GM18520 (cell line): Measurements from ENCODE around the gene PRR23E.

ENCODE experiments used
- ATAC-seq: cut with Tn5 transposase; IDR thresholded peaks from one replicate; pipeline ENCODE4 v1.9.1; 2021; ENCODE audit not compliant: unreplicated experiment

Gene PRR23E

DNA sequence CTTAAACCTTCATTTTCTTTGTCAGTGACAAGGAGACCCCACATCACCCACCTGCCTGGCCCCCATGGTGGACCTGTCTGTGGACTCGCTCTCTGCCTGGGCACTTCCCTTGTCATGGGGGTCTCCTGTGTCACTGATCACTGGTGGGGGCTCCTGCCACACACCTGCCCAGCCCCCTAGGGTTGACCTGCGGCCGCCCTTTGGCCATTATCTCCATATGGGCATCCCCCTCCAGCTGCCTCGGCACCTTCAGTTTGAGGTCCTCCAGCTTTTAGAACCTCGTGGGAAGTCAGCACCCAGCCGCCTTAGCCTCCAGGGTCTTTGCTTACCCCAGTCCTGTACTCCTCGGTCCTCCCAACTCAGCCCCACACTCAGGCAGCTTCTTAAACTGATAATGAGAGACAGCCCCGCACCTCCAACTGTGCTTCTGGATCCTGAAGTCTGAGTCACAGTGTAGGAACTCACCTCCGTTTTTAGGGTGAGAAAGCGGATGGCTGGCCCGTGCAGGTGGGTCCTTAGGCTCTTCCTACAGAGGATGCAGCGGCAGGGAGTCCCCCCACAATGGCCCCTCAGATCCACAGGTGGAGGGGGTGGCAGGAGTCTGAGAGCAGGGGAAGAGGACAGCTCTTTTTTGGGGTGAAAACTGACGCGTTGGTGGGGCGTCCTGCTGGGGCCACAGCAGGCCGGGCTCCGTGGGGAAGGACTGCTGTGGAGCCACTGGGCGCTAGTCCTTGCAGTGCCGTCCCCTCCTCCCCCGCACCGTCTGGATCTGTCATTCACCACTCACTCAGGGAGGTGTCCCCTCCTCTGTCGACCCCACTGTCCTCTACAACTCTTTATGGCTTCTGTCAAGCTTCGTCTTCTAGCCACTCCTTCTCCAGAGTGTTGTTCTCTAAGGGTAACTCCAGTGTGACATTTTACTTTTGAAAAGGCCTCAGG is 8.7 kb upstream of the PRR23E start:
- ATAC-seq, result no peak

DNA sequence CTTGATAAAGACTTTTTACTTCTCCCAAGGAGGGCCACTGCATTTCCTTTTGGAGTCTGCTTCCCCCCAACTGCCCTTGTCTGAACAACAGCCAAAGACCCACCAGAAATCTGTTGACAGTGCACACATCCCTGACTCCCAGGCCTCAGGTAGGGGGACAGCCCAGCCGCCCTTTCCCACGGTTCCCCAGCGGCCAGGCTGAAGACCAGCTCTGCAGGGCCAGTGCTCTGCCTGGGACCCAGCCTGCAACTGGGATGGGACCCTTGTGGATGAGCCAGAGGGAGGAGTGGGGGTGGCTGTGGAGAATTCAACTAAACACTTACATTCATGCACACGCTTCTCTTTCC is 8.1 kb upstream of the PRR23E start:
- ATAC-seq, result no peak

DNA sequence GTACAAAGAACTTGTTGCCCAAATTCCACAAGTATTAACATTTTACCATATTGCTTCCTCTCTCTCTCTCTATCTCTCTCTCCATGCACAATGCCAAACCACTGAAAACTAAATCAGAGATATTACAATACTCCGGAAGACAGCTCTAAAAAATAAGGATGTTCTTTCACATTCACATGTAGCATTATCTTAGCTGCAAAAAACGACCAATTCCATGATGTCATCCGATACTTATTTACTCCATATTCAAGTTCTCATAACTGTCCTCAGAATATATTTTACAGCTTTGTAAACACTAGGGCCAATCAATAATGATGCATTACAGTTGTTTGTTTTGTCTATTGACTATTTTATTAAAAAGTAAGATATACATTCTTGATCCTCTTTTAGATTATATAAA is 7.7 kb upstream of the PRR23E start:
- no peak for ATAC-seq

DNA sequence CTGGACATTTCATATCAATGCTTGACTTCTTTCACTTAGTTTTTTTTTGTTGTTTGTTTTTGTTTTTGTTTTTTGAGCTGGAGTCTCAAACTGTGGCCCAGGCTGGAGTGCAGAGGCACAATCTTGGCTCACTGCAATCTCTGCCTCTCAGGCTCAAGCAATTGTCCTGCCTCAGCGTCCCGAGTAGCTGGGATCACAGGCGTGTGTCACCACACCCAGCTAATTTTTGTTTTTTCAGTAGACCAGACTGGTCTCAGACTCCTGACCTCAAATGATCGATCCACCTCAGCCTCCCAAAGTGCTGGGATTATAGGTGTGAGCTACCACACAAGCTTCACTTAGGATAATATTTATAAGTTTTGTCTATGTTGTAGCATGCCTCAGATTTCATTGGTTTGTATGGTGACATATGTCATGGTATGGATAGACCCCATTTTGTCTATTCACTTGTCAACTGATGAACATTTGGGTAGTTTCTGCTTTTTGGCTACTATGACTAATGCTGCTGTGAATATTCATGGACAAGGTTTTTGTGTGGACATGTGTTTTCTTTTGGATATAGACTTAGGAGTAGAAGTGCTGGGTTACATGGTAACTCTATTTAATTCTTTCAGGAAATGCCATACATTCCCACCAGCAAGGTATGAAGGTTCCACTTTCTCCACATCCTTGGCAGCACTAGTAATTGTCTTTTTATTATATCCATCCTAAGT is 6.8 kb upstream of the PRR23E start:
- ATAC-seq, result no peak

DNA sequence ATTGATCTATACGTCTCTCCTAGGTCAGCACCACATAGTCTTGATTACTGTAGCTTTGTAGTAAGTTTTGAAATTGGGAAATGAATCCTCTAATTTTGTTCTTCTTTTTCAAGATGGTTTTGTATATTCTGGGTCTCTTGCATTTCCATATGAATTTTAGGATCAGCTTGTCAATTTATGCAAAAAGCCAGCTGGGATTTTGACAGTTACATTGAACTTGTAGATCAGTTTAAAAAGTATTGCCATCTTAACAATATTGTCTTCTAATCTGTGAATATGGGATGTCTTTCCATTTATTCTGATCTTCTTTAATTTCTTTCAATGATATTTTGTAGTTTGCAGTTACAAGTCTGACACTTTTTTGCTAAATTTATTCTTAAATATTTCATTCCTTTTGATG is 5.6 kb upstream of the PRR23E start:
- no peak for ATAC-seq

DNA sequence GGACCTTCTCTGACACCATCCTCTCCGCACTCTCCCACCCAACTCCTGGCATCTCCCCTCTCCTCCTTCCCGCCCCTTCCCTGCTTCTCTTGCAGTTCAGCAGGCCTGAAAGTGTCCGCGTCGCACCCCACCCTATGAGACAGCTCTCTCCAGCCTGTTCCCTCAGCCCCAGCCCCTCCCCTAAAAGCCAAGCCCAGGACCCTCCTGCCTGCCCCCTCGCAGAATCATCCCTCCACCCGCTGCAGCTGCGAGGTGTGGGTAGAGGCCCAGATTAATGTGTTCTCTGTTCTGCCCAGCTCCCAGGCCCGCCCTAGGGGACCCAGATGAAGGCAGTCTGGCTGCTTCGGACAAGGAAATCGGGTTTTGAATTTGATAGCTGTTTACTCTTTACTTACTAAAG is 410 bp downstream of the PRR23E start:
- ATAC-seq, result no peak

DNA sequence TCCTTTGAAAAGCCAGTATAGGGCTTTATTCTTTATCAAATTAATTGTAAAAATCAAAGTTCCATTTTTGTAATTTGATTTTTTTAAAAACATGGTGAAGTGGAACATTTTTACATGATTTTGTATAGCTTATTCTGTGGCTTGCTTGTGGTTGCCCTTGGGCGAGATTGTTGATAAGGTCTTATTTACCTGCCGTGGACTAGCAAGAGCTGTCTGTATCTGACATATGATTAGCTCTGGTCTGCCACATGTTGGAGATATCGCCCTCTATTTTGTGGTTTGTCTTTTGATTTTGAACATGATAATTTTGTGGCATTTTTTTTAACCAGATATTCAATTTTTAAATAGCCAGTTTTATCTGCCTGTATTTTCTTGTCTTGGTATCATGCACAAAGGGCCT is 844 bp downstream of the PRR23E start:
- no peak for ATAC-seq

DNA sequence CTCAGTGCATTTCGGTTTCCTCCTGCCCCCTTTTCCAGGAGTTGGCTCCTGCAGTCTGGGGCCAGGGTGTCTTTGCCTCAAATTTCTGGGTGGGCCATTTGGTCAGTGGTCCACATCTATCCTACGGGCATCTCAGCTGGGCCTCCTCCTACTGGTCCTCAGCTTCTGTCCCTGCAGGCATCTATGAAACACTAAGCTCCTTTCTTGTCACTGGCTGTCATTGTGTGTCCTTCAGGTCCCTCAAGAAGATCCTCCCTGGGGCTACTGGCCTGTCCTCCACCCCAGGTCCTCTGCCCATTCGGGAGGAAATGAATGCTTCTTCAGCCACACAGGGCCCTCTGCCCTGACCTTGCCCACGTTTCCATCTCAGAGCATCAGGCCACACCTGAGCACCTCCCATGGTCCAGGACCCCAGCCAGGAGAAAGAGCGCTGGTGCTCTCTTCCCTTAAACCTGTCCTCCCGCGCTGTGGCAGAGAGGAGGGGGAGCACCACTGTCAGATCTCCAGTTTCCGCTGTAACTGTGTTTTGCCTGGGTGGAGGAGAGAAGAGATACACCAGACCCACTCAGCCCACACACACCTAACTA is 1.8 kb downstream of the PRR23E start:
- ATAC-seq, result no peak

DNA sequence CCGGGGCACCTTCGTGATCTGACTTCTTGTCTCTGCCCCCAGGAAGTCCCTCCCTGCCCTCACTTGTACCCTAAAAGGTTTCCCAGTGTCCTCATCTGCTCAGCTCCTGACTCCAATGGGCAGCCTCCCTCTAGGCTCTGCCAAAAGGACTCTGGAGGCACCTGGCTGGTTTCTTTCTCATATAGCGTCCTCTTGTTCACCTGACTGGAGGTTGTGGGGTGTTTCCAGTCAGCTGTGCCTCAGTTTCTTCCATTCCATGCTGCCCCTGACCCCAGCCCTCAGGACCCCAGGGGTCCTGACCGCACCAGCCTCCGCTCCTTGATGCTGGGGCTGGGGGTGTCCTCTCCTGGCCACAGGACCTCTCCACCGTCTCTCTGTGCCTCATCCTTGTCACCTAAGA is 2.5 kb downstream of the PRR23E start:
- no peak for ATAC-seq

DNA sequence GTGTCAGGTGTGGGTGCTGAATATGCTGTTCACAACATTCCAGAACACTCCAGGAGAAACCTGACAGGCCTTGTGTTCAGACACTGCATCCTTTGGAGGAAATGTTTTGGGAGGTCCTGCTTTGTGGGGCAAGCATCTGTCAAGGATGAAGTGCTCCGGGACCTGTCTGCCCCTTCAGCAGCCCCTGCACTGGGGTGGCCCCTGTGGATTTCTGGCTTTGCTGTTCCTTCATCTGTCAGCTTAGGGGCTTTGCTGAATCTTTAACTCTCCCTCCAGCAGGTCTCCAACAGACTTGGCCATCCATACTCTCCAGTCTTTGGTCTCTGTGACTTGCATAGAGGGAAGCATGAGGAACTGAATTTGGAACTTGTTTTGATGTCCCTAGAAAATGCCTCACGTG is 3.1 kb downstream of the PRR23E start:
- no peak for ATAC-seq

DNA sequence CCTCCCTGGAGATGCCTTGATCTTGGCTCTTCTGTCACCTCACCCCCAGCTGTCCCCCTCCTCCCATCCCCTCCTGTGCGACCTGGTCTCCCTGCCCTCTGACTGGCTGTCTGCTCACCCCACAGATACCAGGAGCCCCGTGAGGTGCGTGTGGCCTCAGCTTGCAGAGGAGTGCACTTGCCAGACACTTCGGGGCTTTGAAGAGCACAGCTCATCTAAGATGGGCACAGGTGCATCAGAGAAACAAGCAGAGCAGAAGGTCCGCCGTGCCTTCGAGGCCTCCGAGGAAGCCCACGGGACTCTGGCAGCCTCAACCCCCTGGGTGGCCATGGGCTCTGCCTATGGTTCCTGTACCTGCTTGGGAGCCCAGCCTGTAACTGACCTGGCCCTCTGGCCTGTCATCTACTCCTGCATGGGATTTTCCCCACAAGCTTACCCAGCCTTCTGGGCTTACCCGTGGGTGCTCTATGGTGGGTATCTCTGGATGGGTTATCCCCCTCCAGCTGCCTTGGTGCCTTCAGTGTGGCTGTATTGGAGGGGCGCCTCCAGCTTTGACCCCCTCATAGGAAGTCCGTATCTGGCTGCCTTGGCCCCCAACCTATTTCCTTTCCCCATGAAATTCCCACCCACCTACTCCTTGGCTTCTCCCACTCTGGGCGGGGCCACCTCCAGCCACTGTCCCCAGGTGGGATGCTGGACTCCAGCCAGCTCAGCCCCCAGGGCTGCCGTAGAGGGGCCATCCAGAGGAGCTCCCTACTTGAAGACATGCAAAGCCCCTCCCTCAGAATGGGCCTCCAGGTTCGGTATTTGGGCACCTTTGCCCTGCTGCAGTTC is 3.8 kb downstream of the PRR23E start:
- ATAC-seq, result no peak

DNA sequence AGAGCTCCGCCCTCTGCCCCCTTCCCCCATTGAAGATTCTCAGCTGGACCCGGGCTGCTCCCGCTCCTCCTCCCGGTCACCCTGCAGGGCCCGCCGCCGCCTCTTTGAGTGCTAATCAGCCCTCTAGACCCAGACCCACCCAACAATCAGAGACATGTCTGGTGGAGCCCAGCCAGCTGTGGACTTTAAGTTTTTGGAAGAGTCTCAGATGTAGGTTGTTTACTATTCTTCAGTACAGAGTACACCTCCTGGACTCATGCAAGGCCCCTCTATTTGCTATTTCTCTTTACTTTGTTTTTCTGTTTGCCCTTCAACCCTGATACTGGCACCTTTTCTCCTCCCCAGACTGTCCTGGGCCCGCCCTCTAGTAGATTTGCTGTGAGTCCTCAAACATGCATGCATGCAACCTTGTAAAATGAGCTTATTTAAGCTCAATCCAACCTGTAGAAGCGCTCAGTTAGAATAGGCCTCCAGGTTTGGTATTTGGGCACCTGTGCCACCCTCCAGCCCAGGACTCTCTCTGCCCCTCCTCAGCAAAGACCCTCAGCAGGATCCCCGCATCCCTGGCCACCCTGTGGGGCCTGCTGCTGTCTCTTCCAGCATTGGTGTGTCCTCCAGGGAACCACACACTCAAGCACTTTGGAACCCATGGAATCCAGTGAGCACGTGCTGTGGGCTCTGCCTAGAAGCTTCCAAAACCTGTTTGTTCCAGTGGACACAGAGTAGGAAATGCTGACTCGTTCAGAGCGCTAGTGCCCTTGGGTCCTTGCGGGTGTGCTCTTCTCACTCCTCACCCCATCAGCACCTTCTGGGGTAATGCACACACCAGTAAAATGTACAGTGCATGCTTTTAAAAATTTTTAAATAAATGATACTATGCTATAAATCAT is 4.6 kb downstream of the PRR23E start:
- ATAC-seq, result no peak

DNA sequence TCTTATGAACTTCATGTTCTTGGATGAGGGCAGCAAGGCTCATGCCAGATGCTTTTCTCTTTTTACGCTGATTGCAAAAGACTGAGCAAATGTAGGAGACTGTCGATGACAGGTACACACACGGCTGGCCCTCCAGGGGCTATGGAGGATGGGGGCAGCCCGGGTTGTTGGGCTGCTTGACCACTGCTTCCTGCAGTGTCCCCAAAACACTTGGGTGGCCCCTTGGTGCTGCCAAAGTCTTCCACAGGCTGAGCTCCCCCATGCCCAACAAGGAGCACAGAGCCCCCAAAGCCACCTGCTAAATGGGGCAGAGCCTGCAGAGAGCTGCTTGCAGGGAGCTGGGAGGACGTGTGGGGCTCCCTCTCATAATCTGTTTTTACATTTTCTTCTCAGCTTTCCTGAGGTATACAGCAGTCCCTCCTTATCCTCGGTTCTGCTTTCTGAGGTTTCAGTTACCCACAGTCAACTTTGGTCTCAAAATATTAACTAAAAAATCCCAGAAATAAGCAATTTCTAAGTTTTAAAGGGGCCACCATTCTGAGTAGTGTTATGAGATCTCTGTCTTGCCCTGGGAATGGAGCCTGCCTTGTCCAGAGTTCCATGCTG is 7.3 kb downstream of the PRR23E start:
- no peak for ATAC-seq

DNA sequence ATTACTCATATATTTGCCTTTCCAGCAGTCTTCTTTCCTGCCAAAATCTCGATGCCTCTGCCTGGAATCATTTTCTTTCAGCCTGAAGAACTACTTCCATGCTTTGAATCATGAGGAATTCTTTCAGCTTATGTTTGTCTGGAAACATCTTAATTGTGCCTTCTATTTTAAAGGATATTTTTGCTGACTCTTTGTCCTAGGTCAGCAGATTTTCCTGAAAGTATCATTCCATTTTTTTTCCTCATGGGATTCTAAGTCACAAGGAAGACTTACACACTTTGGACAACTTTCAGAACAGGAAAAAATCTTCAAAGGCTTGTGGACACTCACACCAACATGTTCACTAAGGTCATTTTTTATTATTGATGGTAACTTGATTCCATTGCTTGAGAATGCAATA is 10.1 kb downstream of the PRR23E start:
- no peak for ATAC-seq

DNA sequence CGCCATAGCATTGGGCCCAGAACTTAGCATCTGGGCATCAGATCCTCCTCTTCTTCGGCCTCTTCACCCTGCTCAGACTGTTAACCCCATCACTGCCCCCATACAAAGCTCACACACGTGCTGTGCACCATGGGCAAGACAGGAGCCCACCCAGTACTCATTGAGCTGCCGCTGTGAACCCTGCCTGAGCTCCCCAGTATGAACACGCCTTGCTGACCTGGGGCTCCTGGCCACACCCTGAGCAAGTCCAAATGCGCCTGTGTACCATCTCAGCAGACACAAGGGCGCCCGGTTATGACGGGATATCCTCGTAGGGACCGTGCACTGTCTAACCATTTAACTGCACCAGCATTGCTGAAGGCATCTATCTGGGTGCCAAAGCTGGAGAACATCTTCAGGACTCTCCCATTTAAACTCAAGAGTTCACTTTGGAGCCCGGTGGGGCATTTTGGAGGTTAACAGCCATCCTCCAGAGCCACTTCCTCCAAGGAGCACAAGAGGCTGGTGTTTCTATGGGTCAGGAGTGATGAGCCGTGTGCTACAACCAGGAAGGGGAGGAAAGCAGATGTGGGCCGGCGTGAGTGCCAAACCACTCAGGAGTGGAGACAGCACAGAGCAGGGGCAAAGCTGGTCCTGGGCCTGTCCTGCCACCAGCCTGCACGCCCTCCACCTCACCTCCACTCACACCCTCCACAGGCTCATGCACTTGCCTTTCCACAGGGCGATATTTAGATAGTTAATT is 12.1 kb downstream of the PRR23E start:
- no peak for ATAC-seq

DNA sequence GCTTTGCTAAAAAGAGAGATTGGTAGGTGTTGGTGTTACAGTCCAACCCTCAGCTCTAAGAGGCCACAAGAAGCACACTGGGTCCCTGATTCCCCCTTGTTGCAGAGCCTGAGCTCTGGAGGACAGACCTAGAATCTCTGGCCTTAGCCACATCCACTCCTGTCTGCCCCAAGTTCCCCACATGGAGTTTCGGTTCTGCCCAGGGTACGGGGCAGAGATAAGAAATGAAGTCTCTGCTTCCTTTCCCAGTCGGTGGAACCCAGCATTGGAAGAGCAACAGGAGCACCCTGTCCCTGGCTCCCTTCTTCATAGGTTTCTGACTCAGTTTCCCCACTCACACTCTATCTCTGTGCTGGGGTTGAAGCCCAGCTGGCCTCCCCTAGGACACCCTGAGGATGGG is 13.2 kb downstream of the PRR23E start:
- no peak for ATAC-seq

DNA sequence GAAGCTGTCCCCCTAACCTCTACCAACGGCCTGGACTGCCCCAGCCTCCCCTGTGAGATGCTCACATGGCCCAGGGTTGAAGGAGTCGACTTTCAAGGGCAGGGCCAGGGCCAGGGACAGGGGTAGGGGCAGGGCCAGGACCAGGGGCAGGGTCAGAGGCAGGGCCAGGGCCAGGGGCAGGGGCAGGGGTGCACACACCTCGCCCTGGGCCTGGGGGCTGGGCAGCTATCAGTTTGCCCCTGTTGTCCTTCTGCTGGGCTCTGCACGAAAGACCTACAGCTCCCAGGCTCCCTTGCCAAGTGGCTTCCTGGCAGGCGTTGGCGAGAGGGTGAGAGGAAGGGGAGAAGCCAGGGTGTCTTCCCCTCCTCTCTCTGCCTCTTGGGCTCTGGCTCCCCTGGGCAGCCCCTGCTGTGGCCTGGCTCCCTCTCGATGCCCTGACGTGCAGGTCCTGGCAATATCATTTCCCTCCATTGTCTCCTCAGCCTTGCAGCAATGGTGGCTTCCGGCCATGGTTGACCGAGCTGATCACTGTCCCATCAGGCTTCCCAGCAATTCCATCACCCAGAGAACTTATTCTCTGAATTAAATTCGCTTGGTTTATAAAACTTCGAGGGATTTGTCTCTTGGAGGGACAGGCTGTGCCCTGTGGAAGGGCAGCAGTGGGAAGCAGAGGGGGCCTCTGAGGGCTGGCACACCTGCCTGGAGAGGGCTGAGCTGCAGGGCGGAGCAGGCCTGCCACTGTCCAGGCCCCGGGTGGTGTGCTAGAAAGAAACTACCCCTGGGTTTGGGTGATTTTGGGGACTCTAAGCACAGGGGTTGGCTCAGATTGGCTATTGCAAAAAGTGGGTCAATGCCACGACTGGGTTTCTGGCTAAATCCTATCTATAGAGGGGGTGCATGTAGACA is 13.9 kb downstream of the PRR23E start:
- no peak for ATAC-seq
